ENCODE data around the gene KIAA1671. TPM values are rescaled to one million over a fixed set of nuclear protein-coding genes. Genes with fewer than 3 reads are reported as not detected.
A peak's percentile ranks its signal among the peaks of the same experiment; 100 is the strongest.

Gene KIAA1671
- polyA plus RNA-seq, 1 donor (not counting 4 experiments of a cell fraction or from before 2014, with no cell fraction given) = 17.4 TPM

- H3K27ac ChIP-seq (ENCODE audit: control insufficient read depth, insufficient read depth, low read length) = no peak overlapping the region
- H3K4me1 ChIP-seq (ENCODE audit: control insufficient read depth, extremely low read depth, insufficient read depth, low read length) = peaks cover 10% of the 10 kb centered on the region
- DNase-seq (ENCODE audit: low read depth, low spot score) (no peak), FAIRE-seq (peak; percentile 41)
- H3K9me1 ChIP-seq (ENCODE audit: control insufficient read depth, extremely low read depth, insufficient read depth, low read length) = no peaks in the 10 kb centered on the region
- no peak overlapping the region for H3K4me3 ChIP-seq (ENCODE audit: control insufficient read depth in 2 of 3, extremely low read depth in 1 of 3, insufficient read depth in 2 of 3, low read depth in 1 of 3, low read length in 3 of 3)
- peaks cover 12% of the 10 kb centered on the region for H4K20me1 ChIP-seq (ENCODE audit: control insufficient read depth, extremely low read depth, insufficient read depth, low read length)
- no peak overlapping the region for H2AFZ ChIP-seq (ENCODE audit: control insufficient read depth, low read length)
- TF ChIP-seq EZH2 (IDR thresholded peaks at IDR 0.05; ENCODE audit: low read length) = no peak
- no peak for TF ChIP-seq CTCF (optimal IDR thresholded peaks at IDR 0.05 in 1 of 3, IDR thresholded peaks at IDR 0.05 in 1 of 3, conservative IDR thresholded peaks at IDR 0.05 in 1 of 3; ENCODE audit: extremely low read depth in 1 of 3, insufficient read depth in 2 of 3, low read length in 3 of 3)
- dilution Hi-C loops (cut with MboI; ENCODE audit: extremely low pct_ligation_motif_present, low sequenced_read_pairs) = no loop called here
- no peaks in the 10 kb centered on the region for H3K9me3 ChIP-seq (ENCODE audit: control insufficient read depth, low read depth, low read length)
- no peaks in the 10 kb centered on the region for H3K27me3 ChIP-seq (ENCODE audit: control insufficient read depth, extremely low read depth, insufficient read depth, low read length)
- no peaks in the 10 kb centered on the region for H3K79me2 ChIP-seq (ENCODE audit: control insufficient read depth, insufficient read depth, low read length)
- H3K36me3 ChIP-seq (ENCODE audit: control insufficient read depth in 2 of 2, extremely low read depth in 1 of 2, insufficient read depth in 2 of 2, low read length in 2 of 2) = peaks cover 1 to 2% of the 10 kb centered on the region in 2 experiments
- H3K4me2 ChIP-seq (ENCODE audit: control insufficient read depth, extremely low read depth, insufficient read depth, low read depth, low read length) = no peak overlapping the region
- H3K9ac ChIP-seq (ENCODE audit: control insufficient read depth, extremely low read depth, insufficient read depth, low read length) = no peak overlapping the region
Measured at GRCh38 chr22:25090225-25090890, 137.8 kb downstream of the KIAA1671 start.

- H3K9ac ChIP-seq (ENCODE audit: control insufficient read depth, extremely low read depth, insufficient read depth, low read length) = no peak overlapping the region
- H3K4me2 ChIP-seq (ENCODE audit: control insufficient read depth, extremely low read depth, insufficient read depth, low read depth, low read length) = no peak overlapping the region
- H3K79me2 ChIP-seq (ENCODE audit: control insufficient read depth, insufficient read depth, low read length) = no peaks in the 10 kb centered on the region
- H3K4me1 ChIP-seq (ENCODE audit: control insufficient read depth, extremely low read depth, insufficient read depth, low read length) = peaks cover 10% of the 10 kb centered on the region
- FAIRE-seq = peak; percentile 29
- peaks cover 0 to 2% of the 10 kb centered on the region in 2 experiments for H3K36me3 ChIP-seq (ENCODE audit: control insufficient read depth in 2 of 2, extremely low read depth in 1 of 2, insufficient read depth in 2 of 2, low read length in 2 of 2)
- H3K27me3 ChIP-seq (ENCODE audit: control insufficient read depth, extremely low read depth, insufficient read depth, low read length) = no peaks in the 10 kb centered on the region
- H3K9me1 ChIP-seq (ENCODE audit: control insufficient read depth, extremely low read depth, insufficient read depth, low read length) = no peaks in the 10 kb centered on the region
- TF ChIP-seq EZH2 (IDR thresholded peaks at IDR 0.05; ENCODE audit: low read length) = no peak
- TF ChIP-seq CTCF (optimal IDR thresholded peaks at IDR 0.05 in 1 of 3, IDR thresholded peaks at IDR 0.05 in 1 of 3, conservative IDR thresholded peaks at IDR 0.05 in 1 of 3; ENCODE audit: extremely low read depth in 1 of 3, insufficient read depth in 2 of 3, low read length in 3 of 3) = no peak
- no peaks in the 10 kb centered on the region for H3K9me3 ChIP-seq (ENCODE audit: control insufficient read depth, low read depth, low read length)
- no peak overlapping the region for H3K4me3 ChIP-seq (ENCODE audit: control insufficient read depth in 2 of 3, extremely low read depth in 1 of 3, insufficient read depth in 2 of 3, low read depth in 1 of 3, low read length in 3 of 3)
- H2AFZ ChIP-seq (ENCODE audit: control insufficient read depth, low read length) = no peak overlapping the region
- dilution Hi-C loops (cut with MboI; ENCODE audit: extremely low pct_ligation_motif_present, low sequenced_read_pairs) = no loop called here
- peaks cover 10% of the 10 kb centered on the region for H4K20me1 ChIP-seq (ENCODE audit: control insufficient read depth, extremely low read depth, insufficient read depth, low read length)
- no peak for DNase-seq (ENCODE audit: low read depth, low spot score)
- no peak overlapping the region for H3K27ac ChIP-seq (ENCODE audit: control insufficient read depth, insufficient read depth, low read length)
Measured at GRCh38 chr22:25091458-25091857, 138.9 kb downstream of the KIAA1671 start.

All from keratinocyte (primary cell).